Subcutaneous adipose tissue (tissue), 4 donors: Measurements from ENCODE around the gene ARSB. TPM values are rescaled to one million over a fixed set of nuclear protein-coding genes. Genes with fewer than 3 reads are reported as not detected.

Experiments used
- total RNA-seq, 4 donors: library from RNA; depleted of rRNA; stranded (reverse); fragments of >200 nt; gene quantifications; one replicate each; pipeline ENCODE4 v1.1.0, GENCODE V29; 2016
- TF ChIP-seq, protein P1 (sequence below): fragments of 450-650 bp; IDR thresholded peaks from one replicate; pipeline ENCODE4 v1.5.1; 2016; ENCODE audit warnings: low read depth, mild to moderate bottlenecking, control low read depth, antibody characterized with exemption, moderate library complexity

ARSB gene
- total RNA-seq, 4 donors from 2014 or later = 10.9 to 24.8 (median 17.0) TPM

DNA sequence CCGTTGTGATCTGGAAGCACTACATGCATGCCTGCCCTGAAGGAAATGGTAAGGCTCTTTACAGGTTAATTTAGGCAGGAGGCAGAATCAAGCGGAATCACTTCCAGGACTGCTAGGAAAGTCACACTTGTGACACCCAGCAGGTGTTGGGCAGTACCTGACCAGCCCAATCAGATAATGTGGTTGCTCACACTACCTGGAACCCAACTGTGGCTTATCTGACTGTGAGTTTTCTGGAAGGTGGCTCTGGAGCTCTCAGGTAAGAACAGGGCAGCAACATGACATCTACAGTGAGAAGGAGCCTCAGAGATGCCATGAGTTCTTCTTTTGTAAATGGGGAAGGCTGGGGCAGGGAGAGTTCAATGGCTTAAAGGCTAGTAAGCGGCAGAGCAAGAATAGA is 146.4 kb downstream of the ARSB start:
- TF ChIP-seq, protein P1, sequence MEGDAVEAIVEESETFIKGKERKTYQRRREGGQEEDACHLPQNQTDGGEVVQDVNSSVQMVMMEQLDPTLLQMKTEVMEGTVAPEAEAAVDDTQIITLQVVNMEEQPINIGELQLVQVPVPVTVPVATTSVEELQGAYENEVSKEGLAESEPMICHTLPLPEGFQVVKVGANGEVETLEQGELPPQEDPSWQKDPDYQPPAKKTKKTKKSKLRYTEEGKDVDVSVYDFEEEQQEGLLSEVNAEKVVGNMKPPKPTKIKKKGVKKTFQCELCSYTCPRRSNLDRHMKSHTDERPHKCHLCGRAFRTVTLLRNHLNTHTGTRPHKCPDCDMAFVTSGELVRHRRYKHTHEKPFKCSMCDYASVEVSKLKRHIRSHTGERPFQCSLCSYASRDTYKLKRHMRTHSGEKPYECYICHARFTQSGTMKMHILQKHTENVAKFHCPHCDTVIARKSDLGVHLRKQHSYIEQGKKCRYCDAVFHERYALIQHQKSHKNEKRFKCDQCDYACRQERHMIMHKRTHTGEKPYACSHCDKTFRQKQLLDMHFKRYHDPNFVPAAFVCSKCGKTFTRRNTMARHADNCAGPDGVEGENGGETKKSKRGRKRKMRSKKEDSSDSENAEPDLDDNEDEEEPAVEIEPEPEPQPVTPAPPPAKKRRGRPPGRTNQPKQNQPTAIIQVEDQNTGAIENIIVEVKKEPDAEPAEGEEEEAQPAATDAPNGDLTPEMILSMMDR = no peak

DNA sequence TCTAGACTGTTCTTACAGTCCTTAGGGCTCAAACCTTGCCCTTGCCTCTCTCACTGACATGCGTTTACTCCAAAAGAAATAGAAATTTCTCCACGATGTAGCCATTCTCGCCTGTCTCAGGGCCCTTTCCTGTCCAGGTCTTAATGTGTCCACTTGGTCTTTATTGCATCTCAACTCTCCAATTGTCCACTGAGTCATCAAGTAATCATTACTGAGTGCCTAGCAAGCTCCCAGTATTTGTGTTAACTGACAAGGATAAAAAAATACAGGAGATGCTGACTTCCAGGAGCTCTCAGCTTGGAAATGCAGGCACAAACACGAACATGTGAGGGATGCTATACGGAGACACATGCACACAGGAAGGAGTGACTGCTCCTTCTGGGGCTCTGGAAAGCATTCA is 147.3 kb downstream of the ARSB start:
- TF ChIP-seq, protein P1 = no peak

DNA sequence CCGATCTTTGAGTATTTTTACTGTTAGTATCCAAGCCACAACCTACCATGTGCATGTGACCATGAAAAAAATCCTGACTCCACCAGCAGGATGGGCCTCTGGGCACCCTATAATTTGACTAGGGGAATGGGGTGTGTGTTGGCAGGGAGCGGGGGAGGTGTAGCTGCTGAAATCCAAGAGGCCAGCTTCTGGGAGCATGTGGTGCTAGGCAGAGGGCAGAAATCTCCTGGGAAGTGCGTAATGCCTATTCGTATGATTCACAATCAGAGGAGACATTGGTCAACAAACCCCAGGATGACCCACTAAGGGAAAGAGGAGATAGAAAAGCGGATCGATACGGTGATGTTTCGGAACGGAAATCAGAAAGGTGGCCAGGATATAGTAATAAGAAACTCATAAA is 149.9 kb downstream of the ARSB start:
- TF ChIP-seq, protein P1 = no peak

GRCh38 chr5:78833284-78833683 is 151.8 kb downstream of the ARSB start:
- TF ChIP-seq, protein P1 = no peak

- TF ChIP-seq, protein P1 = no peak
Measured at GRCh38 chr5:78830528-78831046, 154.5 kb downstream of the ARSB start.

DNA sequence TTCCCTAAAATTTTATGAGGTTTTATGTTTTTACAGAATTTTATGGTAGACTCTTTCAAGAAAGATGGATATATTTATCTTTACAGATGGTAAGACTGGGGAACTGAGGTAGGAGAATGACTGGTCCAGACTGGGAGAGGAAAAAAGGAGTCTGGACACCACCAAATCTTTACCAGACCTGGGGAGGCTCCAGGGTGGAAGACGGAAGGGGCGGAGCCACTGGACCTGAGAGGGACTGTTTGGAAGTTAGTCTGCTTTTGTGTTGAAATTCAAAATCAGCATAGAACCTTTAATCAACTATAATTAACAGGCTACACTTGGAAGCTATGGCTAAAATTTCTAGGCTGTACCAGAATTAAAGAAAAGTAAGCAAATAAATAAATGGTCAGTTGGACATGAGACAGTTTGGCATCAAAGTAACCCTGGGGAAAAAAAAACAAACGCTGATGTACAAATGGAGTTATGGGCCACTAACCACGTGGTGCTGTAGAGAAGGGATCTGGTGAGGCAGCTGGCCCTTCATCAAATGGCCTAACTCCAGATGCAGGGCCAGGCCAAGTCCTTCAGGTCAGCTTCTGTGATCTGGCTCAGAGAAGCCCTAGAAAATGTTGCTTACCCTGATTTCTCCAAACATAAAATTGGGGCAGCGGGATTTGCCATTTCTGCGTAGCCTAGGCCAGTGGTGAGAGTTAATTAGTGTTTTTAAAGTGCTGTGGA is 155.1 kb downstream of the ARSB start:
- TF ChIP-seq, protein P1 = no peak

DNA sequence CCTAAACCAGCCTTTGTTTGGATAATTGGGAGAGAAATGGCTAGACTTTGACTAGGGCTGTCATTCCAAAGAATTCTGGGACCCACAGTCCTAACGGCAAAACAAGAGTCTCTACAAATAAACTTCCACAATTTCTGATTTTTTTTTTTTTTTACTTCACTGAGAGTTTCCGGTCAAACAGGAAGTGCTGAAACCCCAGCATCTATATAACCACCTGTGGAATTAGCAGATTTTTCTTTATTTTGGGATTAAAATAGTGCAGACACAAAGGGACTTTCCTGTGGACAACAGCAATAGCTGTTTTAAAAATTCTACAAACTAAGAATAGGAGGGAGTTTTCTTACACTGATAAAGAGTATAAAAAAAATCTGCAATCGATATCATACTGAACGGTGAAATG is 157.4 kb downstream of the ARSB start:
- TF ChIP-seq, protein P1 = no peak
